Chondrocyte (in vitro differentiated cells): ENCODE measurements around the gene GRIN2C. TPM values are rescaled to one million over a fixed set of nuclear protein-coding genes. Genes with fewer than 3 reads are reported as not detected.
A peak's percentile ranks its signal among the peaks of the same experiment; 100 is the strongest.

Experiments used
- DNase-seq: peaks from one replicate; pipeline ENCODE4 v3.0.0; 2021; ENCODE audit warnings: mixed read lengths, low spot score
- H3K27ac Mint-ChIP-seq: one replicate; pipeline ENCODE4 v1.8.0; 2021; ENCODE audit warnings: mild to moderate bottlenecking, moderate library complexity, mixed read lengths; ENCODE audit not compliant: unreplicated experiment
- H3K27me3 Mint-ChIP-seq: 2 replicates; pipeline ENCODE4 v1.8.0; 2021; ENCODE audit warnings: low read depth, mixed read lengths
- H3K36me3 Mint-ChIP-seq: 2 replicates; pipeline ENCODE4 v1.8.0; 2021; ENCODE audit warnings: low read depth, mixed read lengths
- H3K4me1 Mint-ChIP-seq: 2 replicates; pipeline ENCODE4 v1.8.0; 2021; ENCODE audit warnings: low read depth, mild to moderate bottlenecking, mixed read lengths
- H3K4me3 Mint-ChIP-seq: one replicate; pipeline ENCODE4 v1.8.0; 2021; ENCODE audit warnings: mild to moderate bottlenecking, moderate library complexity, mixed read lengths; ENCODE audit not compliant: unreplicated experiment
- H3K9me3 Mint-ChIP-seq: 2 replicates; pipeline ENCODE4 v1.8.0; 2021; ENCODE audit warnings: low read depth, mixed read lengths
- total RNA-seq: library from RNA; stranded (reverse); gene quantifications from 3 replicates; pipeline ENCODE4 v1.2.1, GENCODE V29; 2021
- TF ChIP-seq, protein P1 (sequence below): fragments of 200-600 bp; sonication (generic); IDR thresholded peaks from 2 replicates; pipeline ENCODE4 v1.5.0; 2021; ENCODE audit warnings: antibody characterized with exemption, mild to moderate bottlenecking, moderate library complexity

Gene GRIN2C
- total RNA-seq, 1 donor from 2014 or later, result 0.07 TPM

DNA sequence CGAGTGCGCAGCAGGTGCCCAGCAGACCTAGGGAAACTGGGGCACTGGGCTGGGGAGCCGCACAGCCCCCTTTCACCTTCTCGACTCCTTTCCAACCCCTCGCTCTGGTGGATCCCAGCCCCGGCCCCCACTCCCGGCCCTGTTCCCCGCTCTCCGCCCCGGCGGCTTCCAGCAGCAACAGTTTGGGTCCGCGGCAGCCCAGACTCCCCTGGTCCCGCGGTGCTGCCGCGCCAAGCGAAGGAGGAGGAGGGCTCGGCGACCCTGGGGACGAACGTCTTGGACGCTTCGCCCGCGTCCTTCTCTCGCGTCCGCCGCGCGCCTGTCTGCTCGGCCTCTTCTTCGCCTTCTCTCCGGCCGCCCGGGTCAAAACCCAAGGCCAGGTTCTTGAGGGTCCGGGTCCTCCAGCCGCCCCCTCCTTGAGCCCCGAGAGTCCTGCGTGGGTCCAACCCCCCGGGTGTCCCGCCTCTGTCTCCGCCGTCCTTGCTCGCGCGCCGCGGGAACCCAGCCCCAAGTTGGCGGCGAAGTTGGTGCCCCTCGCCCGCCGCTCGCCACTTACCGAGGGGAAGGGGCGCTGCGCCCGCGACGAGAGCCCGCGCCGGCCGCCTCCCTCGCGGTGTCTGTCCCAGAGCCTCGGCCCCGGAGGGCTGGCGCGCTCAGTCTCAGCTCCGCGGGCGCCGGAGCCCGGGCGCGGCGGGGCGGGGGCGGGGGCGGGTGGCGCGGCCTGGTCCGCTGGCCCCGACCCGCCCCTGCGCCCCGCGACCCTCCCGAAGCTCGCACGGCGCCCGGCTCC, 1.4 kb upstream of the GRIN2C start:
- Mint-ChIP-seq H3K27ac (no peak overlapping the region), H3K27me3 (peaks cover 37% of the 10 kb centered on the region), H3K36me3 (peaks cover 8% of the 10 kb centered on the region), H3K9me3 (no peaks in the 10 kb centered on the region), H3K4me3 (peak overlapping the region; percentile 38), H3K4me1 (peaks cover 17% of the 10 kb centered on the region)
- DNase-seq, result peak; percentile 70
- TF ChIP-seq, protein P1, sequence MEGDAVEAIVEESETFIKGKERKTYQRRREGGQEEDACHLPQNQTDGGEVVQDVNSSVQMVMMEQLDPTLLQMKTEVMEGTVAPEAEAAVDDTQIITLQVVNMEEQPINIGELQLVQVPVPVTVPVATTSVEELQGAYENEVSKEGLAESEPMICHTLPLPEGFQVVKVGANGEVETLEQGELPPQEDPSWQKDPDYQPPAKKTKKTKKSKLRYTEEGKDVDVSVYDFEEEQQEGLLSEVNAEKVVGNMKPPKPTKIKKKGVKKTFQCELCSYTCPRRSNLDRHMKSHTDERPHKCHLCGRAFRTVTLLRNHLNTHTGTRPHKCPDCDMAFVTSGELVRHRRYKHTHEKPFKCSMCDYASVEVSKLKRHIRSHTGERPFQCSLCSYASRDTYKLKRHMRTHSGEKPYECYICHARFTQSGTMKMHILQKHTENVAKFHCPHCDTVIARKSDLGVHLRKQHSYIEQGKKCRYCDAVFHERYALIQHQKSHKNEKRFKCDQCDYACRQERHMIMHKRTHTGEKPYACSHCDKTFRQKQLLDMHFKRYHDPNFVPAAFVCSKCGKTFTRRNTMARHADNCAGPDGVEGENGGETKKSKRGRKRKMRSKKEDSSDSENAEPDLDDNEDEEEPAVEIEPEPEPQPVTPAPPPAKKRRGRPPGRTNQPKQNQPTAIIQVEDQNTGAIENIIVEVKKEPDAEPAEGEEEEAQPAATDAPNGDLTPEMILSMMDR, result no peak

DNA sequence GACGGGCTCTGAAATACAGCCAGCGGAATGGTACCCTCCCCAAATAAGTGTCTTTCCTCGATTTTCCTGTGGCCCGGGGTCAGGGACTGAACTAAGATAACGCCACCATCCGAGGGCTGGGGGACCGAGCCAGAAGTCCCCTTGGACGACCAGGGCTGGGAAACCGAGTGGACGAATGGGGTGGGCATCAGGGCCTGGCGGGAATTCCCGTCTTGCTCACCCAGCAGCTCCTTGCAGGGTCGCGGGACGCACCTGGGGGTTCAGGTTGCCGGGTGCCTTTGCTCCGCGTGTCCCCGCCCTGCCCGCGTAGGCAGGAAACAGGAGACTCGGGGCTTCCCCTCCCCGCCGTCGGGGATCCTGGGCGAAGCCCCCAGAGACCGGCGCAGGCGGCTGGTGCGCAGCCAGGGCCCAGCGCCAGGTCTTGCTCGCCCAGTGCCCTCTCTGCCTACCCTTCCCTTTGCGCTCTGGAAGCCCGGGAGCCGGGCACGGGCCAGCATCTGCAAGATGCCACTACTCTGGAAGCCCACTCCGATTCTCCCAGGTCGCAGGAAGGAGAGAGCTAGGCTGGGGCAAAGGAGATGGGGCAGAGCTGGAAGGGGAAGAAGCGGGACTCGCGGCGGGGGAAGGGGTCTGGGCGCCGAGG, 665 bp upstream of the GRIN2C start:
- H3K36me3 Mint-ChIP-seq, result peaks cover 9% of the 10 kb centered on the region
- H3K27ac Mint-ChIP-seq, result no peak overlapping the region
- no peak overlapping the region for H3K4me3 Mint-ChIP-seq
- DNase-seq, result peak; percentile 80
- H3K4me1 Mint-ChIP-seq, result peaks cover 17% of the 10 kb centered on the region
- TF ChIP-seq, protein P1, result no peak
- no peaks in the 10 kb centered on the region for H3K9me3 Mint-ChIP-seq
- peaks cover 42% of the 10 kb centered on the region for H3K27me3 Mint-ChIP-seq

DNA sequence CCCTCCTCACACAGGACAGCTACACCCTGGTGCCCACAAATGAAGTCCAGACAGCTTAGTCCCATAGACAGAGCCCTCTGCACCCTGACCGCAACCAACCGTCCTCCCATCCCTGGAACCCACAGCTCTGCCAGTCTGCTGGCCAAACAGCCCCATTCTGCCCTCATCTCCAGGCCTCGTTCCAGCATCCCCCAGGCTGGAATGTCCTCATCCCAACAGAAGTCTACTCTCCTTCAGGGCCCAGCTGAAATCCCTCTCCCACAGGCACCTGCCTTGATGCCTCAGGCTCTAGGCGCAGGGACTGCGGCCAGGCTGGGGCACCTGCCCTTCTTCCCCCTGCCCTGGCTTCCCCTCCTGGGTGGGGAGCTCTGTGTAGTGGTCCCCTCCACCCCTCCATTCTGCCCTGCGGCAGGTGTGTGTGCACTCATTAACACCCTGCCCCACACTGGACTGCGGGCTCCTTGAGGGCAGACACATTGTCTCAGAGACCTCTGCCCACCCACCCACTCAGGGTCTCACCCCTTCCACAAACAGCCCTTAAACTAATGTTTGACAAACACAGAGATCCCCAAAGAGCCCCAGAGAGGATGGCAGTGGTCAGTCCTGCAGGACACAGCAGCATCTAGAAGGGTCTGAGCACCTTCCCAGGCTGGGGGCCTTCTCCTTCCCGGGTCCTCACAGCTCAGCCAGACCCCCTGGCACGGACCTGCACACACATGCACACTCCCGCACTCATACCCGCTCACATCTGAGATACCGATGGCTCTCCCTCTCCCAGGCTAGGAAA, 820 bp downstream of the GRIN2C start:
- Mint-ChIP-seq H3K4me1 (peaks cover 14% of the 10 kb centered on the region), H3K9me3 (no peaks in the 10 kb centered on the region), H3K4me3 (no peak overlapping the region), H3K36me3 (peaks cover 9% of the 10 kb centered on the region), H3K27me3 (peaks cover 56% of the 10 kb centered on the region), H3K27ac (no peak overlapping the region)
- DNase-seq, result no peak
- TF ChIP-seq, protein P1, result no peak

DNA sequence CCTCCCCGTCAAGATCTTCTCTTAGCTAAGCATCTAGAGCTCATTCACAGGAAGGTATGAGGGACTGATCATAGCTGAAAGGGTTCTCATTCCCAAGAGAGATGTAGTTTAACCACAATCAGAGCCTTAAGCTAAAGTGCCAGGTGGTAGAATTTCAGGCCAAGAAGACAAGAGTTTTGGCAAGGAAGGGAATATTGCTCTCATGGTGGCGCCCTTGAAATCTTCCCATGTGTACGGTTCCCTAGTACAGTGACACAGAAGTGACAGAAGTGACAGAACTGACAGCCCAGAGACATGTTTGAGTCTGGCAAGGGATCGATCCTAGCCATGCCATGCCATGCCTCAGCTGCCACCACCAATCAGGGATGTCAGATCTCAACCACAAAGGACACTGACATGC, 2.5 kb downstream of the GRIN2C start:
- Mint-ChIP-seq H3K27me3 (peaks cover 67% of the 10 kb centered on the region), H3K9me3 (no peaks in the 10 kb centered on the region), H3K4me1 (peaks cover 18% of the 10 kb centered on the region), H3K36me3 (peaks cover 5% of the 10 kb centered on the region), H3K27ac (no peak overlapping the region), H3K4me3 (no peak overlapping the region)
- TF ChIP-seq, protein P1, result no peak
- no peak for DNase-seq

DNA sequence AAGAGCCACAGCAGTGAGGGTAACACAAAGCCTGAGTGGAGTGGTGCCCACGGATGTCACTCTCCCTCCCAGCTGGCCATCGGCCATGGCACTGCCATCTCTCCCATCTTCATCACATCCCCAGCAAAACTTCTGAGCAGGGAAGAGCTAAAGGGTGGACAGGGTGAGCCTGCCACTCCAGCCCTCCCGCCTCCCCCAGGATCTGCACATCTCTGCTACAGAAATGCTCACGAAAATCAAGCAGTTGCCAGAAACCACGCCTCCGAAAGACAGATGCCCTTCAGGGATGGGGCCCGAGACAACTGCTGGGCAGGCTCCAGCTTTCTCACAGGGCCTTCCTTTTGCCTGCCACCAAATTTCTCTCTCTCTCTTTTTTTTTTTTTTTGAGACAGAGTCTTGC, 3.6 kb downstream of the GRIN2C start:
- DNase-seq, result no peak
- TF ChIP-seq, protein P1, result no peak
- no peaks in the 10 kb centered on the region for H3K9me3 Mint-ChIP-seq
- H3K27ac Mint-ChIP-seq, result no peak overlapping the region
- peaks cover 13% of the 10 kb centered on the region for H3K4me1 Mint-ChIP-seq
- H3K36me3 Mint-ChIP-seq, result peaks cover 5% of the 10 kb centered on the region
- no peak overlapping the region for H3K4me3 Mint-ChIP-seq
- peaks cover 66% of the 10 kb centered on the region for H3K27me3 Mint-ChIP-seq
